GM18907 (cell line): ENCODE data around the gene TMEM179.

Source experiments
- ATAC-seq: cut with Tn5 transposase; IDR thresholded peaks from one replicate; pipeline ENCODE4 v1.9.1; 2021; ENCODE audit warnings: mild to moderate bottlenecking, moderate library complexity; ENCODE audit not compliant: unreplicated experiment

Gene TMEM179

DNA sequence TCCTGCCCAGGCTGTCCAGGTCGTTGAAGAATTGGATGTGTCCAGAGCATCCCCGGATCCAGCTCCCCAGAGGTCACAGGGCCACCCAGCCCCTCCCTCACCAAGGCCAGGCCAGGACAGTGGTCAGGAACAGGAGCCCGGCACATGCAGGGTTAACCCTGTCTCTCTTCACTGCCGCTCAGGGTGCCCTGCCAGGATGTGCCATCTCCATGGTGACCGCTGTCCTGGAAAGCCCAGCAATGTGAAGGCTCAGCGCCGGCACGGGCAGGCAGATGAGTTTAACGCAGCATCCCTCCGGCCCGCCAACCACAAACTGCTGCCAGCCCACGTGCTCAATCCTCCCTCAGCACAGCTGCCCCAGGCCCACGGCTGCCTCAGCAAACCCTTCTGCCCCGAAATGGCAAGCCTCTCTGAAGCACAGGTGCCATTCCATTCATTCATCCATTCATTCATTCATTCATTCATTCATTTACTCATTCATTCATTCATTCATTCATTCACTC, 4.4 kb downstream of the TMEM179 start:
- no peak for ATAC-seq

DNA sequence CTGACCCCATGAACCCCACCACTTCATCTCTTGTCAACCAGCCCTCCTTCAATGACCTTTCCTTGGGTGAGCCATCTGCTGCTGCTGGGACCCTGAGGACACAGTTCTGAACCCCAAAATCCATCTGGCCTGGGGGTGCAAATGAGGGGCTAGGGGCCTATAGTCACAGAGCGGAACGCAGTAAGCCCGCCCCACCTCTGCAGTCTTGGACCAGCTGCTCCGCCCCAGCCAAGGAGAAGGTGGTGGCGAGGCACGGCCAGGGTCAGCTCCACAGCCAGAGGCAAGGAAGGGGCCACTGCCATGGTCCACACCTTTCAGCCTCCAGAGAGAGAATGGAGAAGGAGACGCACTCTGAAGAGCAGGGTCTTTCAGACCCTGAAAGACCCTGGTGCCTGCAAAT, 5.1 kb downstream of the TMEM179 start:
- no peak for ATAC-seq

DNA sequence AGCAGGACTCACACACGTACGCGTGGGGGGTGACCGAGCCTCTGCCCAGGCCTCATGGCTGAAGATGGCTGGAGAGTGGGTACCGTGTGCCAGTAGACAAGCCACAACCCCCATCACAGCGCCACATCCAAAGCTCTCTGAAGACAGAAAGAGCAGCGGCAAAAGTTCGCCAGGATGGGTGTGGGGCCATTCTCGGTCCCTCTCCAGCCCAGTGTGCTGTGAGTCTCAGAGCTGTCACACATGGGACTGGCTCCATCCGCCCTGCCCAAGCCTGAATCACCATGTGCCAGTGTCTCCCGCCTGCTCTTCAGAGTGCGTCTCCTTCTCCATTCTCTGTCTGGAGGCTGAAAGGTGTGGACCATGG, 5.7 kb downstream of the TMEM179 start:
- no peak for ATAC-seq

DNA sequence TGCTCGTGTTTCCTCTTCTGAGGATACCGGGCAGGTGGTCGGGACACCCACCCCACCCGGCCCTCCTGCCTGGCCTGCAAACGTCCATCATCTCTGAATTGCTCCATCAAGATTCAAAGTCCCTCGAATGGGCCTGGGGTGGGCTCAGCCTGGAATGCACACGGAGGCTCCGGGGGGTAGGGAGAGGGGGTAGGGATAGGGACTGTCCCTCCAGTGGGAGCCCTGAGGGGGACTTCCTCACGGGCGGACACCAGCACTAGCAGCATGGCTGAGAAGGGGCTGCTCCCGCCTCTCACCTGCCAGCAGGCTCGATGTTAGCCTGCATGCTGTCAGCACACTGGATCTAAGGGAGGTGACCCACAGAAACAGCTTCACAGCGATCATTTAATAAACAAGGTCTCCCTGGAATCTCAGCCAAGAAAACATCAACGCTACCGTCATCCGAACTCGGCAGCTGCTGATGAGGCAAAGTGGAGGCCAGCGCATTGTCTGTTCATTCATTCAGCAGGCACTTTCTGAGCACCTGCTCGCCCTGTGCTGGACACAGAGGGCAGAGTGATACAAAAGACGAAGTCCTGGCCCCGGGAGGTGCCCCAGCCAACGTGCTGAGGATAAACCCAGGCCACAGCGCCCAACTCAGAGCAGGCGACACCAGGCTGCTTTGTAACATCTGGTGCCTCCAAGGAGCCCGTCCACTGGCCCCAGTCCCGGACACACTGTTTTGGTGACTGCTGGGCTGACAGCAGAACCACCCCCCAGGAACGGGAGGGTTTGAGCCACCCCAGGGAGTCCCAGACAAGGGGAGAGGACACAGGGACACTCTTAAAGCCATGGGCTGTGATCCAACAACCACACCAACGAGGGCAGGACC, 6.3 kb downstream of the TMEM179 start:
- no peak for ATAC-seq

DNA sequence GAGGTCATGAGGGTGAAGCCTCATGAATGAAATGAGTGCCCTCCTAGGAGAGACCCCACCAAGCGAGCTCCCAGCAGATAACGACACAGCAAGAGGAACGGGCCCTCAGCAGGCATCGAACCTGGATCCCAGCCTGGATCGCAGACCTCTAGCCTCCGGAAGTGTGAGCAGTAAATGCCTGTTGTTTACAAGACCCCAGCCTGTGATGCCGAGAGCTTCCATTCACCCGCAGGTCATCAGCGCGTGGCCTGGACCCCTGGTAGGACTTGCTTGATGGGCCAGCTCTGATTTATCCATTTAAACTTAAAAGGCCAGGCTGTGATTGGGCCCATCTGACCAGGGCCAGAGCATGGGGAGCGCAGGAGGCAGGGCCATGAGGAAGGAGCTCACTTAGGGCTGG, 7.0 kb downstream of the TMEM179 start:
- no peak for ATAC-seq

DNA sequence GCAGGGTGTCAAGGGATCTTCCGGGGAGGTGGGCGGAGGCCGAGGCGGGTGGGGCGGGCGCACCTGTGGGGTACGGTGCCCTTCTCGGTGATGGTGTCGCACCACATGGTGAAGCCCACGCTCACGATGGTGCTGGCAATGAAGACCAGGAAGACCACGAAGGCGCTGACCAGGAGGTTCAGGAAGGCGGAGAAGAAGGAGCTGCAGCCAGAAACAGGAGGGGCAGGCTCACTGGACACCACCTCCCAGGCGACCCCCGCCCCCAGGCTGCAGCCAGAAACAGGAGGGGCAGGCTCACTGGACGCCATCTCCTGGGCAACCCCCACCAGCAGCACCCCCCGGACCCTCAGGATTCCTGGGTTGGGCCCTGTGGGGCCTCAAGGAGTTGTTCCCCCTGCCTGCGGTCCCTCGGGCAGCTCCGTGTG, 7.6 kb downstream of the TMEM179 start:
- ATAC-seq: no peak

DNA sequence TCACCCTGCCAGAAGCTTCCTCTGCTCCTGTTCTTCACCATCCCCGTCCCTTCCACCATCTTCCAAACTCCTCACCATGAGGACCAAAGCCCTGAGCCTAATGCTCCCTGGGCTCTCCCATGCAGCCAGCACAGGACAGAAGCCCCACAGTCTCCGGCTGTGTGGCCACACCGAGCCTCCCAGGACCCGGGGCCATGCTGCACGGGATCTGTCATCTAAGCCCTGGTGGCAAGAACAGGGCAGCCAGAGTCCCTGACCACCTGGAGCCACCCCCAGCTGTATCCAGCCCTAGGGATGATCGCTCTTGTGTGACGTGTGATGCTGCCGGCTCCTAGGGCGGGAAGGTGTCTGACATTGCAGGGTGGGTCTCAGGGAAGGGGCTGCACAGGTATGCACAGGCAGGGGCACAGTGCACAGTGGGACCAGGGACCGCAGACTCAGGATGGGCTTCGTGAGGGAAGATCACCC, 8.1 kb downstream of the TMEM179 start:
- ATAC-seq: no peak

DNA sequence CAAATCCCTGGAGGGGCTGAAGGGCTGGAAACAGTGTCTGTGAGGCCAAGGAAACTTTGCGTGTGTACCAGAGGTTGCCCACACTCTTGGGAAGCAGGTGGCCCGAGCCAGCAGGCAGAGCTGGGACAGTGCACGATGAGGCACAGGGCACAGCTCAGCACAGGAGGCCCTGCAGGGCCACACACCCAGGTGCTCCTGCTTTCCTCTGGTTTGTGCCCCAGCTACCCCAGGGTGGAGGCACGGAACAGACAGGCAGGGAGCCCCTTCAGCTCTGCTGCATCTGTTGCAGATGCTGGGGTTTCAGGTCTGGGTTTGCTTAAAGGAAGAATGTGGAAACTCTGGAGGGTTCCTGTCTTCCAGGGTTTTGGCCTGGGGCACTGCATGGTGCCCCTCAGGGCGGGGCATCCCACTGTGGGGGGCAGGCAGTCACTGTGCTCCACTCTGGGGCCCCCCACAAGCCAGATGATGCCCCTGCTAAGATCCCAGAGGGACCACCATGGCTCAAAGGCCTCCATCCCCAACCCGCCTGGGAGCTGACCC, 8.6 kb downstream of the TMEM179 start:
- no peak for ATAC-seq

DNA sequence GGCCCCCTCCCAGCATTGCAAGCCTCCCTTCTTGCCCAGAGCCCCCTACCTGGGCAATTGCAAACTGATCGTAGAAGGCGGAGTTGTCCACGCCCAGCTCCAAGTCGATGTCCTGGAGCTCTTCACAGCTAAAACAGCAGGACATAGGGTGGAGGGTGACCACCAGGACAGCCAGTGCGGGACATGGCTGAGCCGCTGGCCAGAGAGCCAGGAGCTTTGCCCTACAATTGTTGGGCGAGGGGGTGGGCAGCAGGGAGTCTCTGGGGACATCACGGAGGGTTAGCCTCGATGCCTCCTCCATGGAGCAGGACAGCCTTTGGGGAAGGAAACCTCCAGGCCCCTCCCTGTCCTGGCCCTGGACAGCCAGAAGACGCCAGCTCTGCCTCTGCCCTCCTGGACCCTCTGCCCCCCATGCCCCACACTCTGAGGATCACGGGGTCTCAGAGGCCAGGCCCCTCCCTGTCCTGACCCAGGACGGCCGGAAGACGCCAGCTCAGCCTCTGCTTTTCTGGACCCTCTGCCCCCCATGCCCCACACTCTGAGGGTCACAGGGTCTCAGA, 9.4 kb downstream of the TMEM179 start:
- no peak for ATAC-seq

DNA sequence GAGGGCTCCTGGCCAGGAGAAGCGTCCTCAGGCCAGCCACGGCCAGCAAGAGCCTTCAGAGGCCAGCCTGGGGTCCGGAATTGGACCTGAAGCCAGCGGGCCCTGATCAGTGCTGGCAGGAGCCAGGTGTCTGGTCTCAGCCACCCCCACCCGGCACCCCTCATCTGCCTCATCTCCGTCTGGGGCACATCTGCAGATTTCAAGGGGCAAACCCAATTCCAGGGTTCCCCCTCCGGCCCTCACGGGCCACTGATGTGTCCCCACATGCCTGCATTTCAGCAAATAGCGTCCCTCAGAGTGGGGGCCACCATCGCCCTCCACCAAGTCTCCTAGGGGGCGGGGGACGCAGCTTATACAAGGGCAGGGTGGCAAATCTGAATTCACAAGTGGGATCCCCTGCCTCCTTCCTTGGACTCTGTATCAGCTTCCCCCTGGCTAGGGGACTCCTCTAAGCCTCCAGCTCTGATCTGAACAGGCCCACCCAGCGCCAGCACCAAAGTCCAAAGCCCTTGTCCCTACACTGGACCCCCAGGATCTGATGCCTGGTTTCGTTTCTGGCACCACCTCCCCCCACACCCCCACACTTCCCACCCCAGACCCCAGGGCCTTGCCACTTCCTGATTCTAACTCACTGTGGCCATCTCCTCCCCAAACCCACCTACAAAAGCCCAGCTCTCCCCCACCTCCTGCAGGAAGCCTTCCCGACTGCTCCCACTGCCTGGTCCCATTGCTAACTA, 10.1 kb downstream of the TMEM179 start:
- no peak for ATAC-seq

DNA sequence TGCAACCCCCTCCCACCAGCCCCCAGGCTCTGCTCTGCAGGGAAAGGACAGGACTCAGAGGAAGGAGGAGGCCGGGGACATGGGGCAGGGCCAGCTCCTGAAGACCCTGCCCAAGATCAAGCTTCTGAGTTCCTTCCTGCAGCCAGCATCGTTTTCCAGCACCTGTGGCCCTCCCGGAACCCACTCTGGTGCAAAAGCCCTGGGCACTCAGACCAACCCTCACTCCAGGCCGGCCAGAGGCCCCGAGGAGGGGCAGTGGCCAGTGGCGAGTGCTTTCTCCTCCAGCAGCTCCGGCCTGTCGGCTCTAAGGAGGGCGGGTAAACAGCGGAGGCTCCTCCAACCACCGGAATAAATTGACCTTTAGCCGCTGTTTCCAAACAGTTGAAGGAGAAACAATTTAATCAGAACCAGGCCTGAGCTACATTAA, 10.8 kb downstream of the TMEM179 start:
- ATAC-seq: no peak

DNA sequence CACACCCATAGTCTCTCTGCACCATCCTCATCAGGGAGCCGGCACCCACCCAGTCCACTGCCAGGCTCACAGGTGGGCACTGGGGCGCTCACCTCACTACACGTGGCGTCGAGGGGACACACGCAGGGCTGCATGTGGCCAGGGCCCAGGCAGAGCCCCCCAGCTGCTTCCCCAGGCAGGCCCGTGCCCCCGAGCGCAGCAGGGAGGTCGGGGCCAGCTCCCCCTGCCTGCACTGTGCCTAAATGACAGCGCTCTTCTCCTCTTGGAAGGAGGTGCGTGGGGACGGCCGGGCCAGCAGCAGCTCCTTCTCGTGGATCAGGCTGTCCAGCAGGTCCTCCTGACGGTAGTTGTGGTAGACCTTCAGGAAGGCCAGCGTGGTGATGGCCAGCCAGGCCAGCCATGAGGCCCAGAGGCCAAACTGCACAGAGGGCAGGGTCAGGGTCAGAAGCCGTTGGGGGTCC, 11.3 kb downstream of the TMEM179 start:
- ATAC-seq: no peak

DNA sequence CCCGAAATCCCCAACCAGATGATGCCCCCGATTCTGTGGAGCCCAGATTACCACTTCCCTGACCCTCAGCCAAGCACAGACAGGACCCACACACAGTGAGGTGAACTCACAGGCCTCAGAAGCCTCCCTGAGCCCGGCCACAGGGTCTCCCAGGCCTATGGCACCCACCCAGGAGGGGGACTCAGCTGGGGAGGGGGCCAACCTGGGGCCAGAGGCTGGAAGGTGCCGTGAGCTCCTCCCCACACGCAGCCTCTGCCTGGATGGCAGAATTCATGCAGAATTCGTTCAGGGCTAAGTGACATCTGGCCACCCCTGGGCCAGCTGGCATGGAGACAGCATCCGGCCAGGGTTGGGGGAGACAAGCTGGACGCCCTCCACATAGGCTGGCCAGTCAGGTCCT, 11.8 kb downstream of the TMEM179 start:
- ATAC-seq: no peak

DNA sequence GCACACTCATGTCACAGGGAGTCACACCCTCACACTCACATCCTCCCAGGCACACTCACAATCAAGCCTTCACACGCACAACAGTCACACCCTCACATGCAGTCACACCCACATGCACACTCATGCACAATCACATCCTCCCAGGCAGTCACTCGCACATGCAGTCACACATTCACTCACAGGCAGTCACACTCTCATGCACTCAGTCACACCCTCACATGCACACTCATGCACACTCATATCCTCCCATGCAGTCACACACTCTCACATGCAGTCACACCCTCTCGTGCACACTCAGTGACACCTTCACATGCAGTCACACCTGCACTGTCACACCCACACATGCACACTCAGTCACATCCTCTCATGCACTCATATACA, 12.3 kb downstream of the TMEM179 start:
- no peak for ATAC-seq

DNA sequence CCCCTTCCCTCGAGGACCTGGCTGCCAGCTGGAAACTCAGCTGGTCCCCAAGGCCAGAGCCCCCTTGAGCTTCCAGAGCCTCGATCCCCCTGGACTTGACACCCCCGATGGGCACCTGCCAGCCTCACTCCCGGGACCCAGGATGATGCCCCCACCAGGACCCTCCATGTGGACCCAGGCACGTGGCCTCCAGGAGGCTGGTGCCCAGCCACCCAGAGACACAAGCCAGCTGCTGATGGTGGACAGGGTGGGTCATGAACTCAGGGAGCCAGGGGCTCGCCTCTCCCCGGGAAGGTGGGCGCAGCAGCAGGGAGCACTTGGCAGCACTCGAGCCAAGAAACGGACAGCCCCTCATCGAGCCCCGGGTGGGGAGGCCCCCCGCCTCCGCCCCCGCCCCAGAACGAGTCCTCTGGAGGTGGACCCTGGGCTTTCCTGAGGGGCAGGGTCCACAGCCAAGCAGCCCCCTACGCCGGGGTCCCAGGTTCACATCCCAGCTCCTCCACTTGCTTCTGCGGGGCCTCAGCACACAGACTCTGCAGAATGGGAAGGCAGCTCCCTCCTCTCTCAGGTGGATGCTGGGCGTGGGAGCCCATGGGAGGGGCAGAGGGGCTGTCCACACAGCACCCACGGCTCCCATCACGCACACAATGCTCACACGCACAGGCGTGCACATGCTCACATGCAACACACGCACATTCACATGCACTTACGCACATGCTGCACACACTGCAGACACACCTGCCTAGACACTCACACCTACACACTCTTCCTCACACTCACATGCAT, 12.9 kb downstream of the TMEM179 start:
- ATAC-seq: no peak

DNA sequence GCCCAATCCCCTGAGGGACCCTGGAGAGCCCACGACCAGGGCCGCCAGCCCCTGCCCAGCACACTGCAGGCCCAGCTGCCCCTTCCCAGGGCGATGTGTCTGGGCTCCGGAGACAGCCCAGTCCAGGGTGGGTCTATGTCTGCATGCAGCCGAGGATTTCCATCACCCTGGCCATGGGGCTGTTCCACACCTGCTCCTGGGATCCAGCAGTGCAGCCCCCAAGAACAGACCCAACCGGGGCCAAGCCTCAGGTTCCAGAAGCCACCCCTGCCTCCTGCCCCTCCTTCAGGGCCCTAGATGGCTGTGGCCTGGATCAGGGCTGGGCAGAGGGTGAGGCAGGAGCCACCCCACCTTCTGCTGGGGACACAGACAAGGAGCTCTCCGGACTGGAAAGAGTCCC, 13.5 kb downstream of the TMEM179 start:
- no peak for ATAC-seq

DNA sequence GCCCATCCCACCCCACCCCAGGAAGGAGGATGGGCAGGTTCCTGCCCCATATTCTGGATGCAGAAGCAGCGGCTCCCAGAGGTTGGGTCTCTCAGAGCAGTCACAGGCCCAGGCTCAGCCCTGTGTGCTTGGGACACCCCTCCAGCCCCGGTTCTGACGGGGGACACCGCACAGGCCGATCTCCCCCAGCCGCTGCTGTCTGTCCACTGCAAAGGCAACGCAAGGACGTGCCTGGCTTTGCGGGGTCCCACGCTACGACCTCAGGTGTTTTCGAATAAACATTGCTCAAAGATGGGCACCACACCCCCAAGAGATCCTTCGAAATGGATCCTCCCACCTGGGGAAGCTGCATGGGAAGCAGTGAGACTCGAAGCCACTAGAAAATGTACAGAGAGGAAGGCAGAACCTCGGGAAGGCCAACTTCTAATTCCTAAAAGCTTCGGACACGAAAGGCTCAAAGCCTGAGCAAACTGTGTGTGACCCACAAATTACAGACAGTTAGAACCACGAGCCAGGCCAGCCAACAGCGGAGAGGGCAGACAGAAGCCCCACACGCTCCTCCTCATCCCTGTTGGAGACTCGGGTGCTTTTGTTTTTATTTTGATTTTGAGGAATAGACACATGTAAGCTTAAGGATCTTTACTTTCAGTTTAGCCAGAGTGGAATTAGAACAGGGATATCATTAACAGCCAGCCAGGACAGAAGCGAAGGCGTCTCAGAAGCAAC, 14.2 kb downstream of the TMEM179 start:
- no peak for ATAC-seq

DNA sequence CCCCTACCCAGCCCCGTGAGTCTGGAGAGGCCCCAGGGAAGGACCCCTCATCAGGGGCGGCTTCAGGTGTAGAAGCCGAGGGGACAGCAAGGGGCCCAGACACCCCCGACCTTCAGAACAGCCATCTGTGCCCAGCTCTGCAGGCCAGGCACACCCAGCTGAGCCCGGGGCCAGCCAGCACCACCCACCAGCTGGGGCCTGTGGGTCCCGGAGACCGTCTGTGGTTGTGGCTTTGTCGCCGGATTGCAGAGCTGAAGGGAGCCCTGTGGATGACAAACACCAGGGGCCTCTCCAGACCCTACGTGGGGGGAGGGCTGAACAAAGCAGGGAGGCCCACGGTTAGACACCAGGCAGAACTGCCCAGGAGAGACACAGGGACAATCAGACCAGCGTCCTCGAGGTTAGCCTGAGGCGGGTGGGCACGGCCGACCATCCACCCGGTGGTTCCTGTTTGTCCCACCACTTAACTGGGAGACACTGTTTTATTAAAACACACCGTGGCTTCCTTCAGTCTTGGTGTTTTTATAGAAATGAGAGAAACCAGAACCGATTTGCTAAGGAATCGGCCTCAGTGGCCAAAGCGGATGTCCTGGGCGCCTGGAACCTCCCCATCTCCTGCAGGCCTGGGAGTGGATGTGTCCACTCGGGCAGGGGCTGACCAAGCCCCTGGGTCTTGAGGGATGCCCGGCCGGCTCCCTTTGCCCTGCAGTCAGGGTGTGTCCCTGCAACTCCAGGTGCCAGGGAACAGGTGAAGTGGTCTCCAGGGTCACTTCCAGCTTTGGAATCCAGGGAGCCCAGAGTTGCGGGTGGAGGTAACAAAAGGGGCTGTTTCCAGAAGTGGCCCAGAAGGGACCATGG, 15.0 kb downstream of the TMEM179 start:
- no peak for ATAC-seq
